Activated T-cell treated with anti-CD3 and anti-CD28 coated beads, Interleukin-2, amount 50 U/mL, for 1 hour (primary cell): ENCODE results near the gene CDH1.
A peak's percentile ranks its signal among the peaks of the same experiment; 100 is the strongest.
"Not testable (repeated sequence)": the region's sequence is repeated elsewhere in the genome, so short reads cannot be mapped to it uniquely, and the experiment has no call there.

ENCODE experiments used
- DNase-seq: peaks from one replicate; pipeline ENCODE4 v3.0.0-alpha.2; 2020

Gene CDH1

GRCh38 chr16:68737046-68737729 lies at the start of gene CDH1:
Gene CDH1, plus strand, starts transcription at chr16:68737292. Its CDS starts 124 bp downstream, at chr16:68737416.
- DNase-seq, result peak; percentile 41

- no peak for DNase-seq
These were observed 47.2 kb upstream of the CDH1 start for GRCh38 chr16:68689921-68690320.

DNA sequence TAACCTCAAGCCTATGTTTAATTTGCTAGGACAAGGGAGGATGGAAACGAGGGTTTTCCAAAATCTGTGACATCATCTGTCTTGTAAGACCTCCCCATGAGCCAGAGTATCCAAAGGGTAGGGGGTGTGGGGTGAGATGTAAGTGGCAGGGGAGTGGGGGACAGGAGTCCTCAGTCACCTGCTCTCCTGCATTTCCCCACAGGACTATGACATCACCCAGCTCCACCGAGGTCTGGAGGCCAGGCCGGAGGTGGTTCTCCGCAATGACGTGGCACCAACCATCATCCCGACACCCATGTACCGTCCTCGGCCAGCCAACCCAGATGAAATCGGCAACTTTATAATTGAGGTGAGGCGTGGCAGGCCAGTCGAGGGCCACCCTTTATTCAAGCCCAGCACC lies 41.5 kb upstream of the CDH1 start:
- DNase-seq, result no peak

GRCh38 chr16:68696514-68696913 lies 40.6 kb upstream of the CDH1 start:
- no peak for DNase-seq

- no peak for DNase-seq
These were observed 39.0 kb upstream of the CDH1 start for GRCh38 chr16:68698091-68698490.

- DNase-seq, result no peak
These were observed 37.0 kb upstream of the CDH1 start for GRCh38 chr16:68700120-68700519.

DNA sequence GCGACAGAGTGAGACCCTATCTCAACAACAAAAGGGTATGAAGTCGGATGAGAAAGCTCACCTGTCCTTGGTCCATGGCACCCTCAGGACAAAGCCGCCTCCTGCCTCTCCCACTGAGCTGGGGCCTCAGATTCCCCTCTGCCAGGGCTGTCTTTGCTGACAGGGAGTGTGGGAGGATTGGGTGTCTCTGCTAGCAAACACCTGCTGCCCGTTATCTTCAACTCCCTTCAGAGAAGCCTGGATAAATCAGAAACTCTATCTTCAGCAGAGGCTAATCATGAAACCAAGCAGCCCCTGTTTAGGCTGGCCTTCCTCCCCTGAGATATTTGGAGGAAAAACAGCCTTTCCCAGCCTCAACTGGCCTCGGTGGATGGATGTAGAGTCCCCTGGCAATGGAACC lies 36.3 kb upstream of the CDH1 start:
- DNase-seq, result no peak

DNA sequence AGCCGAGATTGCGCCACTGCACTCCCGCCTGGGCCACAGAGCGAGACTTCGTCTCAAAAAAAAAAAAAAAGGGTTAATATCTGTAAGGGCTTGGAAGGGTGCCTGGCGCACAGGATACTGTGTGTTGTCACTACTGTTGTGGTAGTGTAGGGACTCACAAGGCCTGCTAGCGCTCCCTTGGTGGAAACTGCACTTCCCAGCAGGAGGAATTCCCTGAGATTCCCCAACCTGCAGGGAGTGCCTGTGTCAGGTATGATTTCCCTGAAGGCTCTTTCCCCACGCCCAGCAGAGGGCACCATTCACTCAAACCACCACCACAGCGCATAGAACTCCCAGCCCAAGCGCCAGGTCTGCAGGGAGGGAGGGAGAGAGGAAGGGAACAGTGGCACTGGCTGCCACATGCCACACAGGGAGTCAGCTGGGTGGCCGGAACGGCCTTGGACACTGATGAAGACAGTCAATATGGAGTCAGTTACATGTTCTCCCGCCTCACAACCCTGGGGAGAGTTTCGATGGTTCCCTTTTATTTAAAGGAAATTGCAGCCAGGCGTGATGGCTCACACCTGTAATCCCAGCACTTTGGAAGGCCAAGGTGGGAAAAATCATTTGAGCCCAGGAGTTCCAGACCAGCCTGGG lies 32.7 kb upstream of the CDH1 start:
- DNase-seq, result peak; percentile 54

DNA sequence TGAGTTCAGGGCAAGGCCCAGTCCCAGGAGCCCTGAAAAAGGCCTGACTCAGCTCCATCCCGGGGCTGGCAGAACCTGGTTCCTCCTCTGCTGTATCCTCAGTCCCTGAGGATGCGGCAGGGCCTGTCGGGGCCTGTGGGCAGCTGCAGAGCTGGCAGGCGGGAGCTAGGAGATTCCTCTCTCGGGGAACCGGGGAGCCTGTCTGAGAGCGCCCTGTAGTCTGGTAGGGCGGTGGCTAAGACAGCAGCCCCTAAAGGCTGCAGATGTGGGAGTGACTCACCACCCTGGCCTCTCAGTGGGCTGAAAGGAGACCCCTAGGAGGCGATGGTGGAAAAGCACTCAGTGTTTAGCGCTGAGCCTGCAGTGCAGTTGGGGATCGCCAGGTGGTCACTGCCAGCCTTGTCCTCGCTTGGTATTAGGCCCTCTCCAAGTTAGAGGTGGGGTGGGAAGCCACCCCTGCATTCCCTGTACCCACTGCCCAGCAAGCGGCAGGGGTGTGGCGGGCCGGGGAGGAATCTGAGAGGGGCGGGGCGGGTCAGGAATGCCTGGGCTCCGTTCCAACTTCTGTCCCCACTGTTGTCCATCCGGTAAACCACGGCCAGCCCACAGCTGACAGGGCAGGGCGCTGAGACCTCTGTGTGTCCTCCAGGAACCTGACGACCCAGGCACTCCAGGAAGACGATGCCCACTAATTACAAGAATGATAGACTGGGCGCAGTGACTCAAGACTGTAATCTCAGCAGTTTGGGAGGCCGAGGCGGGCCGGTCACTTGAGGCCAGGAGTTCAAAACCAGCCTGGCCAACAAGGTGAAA lies 29.5 kb upstream of the CDH1 start:
- no peak for DNase-seq

GRCh38 chr16:68710211-68710610 lies 26.9 kb upstream of the CDH1 start:
- DNase-seq, result no peak

GRCh38 chr16:68711421-68712139 lies 25.5 kb upstream of the CDH1 start:
- no peak for DNase-seq

DNA sequence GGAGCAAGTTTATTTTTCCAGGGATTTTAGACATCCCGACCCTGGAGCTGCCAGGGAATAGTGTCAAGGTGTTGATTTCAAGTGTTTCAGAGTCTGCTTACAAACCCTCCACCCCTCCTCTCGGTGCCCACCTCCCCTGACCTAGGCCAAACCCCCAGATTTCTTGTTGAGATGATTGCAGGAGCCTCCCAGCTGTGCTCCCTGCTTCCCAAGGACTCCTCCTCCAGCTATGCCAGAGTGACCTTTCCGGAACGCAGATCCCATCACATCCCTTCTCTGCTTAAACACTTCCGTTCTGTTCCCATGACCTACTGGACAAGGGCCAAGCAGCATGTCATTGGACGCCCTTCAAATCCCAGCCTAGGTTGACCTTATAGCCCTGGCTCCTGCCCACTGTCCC lies 23.7 kb upstream of the CDH1 start:
- DNase-seq, result no peak

DNA sequence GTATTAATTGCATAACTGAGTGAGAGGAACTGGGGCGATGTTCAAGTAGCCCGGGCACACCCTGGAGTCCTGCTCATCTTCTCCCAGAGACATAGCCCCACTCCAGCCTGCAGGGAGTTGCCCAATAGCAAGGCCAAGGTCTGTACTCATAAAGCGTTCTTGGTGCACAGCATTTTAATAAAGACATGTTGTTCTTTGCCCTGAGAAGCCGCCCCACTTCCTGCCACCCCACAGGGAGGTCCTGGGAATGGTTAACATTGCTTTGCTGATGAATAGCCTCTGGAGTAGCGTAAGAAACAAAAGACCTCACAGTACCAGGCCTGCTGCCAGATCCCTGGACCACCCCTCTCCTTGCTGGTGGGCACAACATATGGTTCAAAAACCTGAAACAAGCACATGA lies 21.6 kb upstream of the CDH1 start:
- DNase-seq, result no peak

- not testable (repeated sequence) for DNase-seq
These were observed 20.6 kb upstream of the CDH1 start for GRCh38 chr16:68716516-68716915.

DNA sequence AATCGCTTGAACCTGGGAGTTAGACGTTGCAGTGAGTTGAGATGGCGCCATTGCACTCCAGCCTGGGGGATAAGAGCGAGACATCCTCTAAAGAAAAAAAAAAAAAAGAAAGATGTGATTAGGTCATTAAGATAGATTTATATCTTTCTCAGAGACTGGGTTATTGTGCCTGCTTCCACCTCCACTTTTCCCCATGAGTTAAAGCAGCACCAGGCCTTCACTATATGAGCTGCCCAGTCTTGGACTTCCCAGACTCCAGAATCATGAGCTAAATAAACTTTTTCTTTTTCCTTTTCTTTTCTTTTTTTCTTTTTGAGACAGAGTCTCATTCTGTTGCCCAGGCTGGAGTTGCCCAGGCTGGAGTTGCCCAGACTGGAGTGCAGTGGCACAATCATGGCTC lies 19.4 kb upstream of the CDH1 start:
- DNase-seq, result no peak

GRCh38 chr16:68718590-68718989 lies 18.5 kb upstream of the CDH1 start:
- DNase-seq, result no peak

DNA sequence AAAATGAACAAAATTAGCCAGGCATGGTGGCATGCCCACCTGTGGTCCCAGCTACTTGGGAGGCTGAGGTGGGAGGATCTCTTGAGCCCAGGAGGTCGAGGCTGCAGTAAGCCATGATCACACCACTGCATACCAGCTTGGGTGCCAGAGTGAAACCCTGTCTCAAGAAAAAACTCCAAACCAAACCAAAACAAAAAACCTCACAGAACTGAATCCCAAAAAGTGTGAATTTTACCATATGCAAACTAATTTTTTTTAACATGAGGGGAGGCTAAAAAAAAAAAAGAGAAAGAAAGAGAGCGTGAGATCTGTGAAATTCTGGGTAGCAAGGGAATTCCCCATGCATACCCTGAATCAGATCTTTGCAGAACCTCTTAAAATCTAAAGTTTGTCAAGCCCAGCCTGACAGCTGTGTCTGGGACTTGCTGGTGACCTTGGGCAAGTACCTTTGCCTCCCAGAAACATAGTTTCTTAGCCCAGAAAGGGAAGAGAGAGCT lies 17.1 kb upstream of the CDH1 start:
- no peak for DNase-seq

DNA sequence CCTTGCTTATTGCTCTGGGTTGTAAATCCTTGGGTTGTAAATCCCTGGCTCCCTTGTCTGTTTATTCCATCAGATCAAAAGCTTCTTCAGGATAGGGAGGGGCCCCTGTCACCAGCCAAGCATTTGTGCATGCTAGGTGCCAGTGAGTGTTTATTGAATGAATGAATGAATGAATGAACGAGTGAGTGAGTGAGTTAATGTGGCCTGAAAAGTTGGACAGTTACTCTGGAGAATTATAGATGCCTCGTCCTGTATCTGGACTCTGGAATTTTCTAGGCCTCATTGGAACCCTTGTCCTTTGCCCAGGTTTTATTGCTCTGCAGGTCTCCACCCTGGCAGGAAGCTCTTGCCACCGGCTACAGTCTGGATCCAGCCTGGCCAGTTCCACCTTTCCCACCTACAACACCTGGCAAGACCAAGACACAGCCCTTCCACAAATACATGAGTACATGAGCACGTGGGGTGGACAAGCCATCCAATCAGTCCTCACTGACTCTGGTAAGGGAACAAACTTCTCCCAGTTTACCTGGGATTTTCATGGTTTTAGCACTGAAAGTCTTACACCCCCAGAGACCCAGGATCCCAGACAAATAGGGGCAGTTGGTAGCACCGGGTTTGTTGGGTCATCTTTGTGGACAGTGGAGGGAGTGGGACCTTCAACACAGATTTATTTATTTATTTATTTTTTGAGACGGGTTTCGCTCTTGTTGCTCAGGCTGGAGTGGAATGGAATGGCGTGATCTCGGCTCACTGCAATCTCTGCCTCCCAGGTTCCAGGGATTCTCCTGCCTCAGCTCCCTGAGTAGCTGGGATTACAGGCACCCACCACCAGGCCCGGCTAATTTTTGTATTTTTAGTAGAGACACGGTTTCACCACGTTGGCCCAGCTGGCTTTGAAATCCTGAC lies 14.7 kb upstream of the CDH1 start:
- DNase-seq, result no peak

- DNase-seq, result no peak
These were observed 12.3 kb upstream of the CDH1 start for GRCh38 chr16:68724797-68725196.

DNA sequence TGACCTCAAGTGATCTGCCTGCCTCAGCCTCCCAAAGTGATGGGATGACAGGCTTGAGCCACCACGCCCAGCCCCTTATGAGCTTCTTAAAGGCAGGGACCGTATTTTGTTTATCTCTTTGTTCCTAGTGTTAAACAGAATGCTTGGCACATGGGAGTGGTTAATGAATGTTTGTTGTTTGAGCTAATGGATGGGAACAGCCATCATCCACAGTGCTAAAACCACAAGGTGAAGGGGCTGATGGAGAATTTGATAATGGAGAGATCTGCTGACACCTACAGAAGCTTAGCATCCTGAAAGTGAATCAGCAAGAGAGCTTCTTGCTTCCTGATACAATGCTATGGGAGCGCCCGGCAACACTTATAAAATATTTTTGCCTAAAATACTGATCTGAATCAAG lies 8.6 kb upstream of the CDH1 start:
- DNase-seq, result no peak

DNA sequence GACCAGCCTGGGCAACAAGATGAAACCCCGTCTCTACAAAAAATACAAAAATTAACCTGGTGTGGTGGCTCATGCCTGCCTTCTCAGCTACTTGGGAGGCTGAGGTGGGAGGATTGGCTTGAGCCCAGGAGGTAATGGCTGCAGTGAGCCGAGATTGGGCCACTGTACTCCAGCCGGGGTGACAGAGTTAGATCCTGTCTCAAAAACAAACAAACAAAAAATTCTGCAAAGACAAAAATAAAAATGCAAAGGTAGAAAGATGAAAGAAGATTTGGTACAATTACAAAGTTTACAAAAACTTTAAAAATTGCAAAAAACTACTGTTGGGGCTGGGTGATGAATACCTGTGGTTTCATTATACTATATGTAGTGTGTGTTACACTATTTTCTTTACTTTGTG lies 5.5 kb upstream of the CDH1 start:
- DNase-seq, result no peak

GRCh38 chr16:68732042-68732680 lies 4.9 kb upstream of the CDH1 start:
- DNase-seq, result no peak
